ENCODE results near the gene SLC41A3.

Gene SLC41A3

DNA sequence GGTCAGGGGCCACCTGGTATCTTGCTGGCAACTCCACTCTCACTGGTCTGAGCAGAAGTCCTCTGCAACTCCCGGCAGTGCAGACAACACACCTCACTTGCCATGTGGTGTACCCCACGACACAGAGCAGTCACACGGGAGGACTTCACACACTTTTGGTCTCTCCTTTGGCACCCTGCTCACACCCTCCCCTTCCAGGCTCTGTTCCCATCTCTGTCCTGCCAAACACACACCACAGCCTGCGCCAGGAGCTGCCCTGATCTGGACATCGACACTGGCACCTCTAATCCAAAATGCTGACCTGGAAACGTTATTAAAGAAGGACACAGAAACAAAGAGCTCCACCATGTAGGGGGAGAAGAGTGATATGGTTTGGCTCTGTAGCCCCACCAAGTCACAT lies 57.2 kb downstream of the SLC41A3 start:
- DNase-seq (ENCODE audit: low read depth in 2 of 2): no peak

DNA sequence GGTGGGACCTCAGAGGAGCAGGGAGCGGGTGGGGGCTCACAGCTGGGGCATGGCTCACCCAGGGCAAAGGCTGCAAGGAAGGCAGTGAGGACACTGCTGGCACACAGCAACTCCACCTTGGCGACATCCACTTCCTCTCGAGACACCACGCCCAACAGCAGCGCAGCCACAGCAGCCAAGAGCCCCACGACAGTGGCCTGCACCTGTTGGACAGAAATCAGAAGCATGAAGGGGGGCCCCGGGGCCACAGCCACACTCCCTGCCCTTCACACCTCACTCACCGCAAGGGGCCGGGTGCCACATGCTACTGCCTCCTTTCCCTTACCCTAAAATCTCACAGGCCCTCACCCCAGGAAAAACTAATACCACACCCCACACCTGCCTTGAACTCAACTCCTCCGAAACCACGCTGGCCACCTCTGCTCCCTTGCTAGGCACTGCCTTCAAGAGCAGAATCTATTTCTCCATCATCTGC lies 57.6 kb downstream of the SLC41A3 start:
- no peak for DNase-seq (ENCODE audit: low read depth in 2 of 2)

GRCh38 chr3:126025862-126026261 lies 58.1 kb downstream of the SLC41A3 start:
- no peak for DNase-seq (ENCODE audit: low read depth in 2 of 2)

DNA sequence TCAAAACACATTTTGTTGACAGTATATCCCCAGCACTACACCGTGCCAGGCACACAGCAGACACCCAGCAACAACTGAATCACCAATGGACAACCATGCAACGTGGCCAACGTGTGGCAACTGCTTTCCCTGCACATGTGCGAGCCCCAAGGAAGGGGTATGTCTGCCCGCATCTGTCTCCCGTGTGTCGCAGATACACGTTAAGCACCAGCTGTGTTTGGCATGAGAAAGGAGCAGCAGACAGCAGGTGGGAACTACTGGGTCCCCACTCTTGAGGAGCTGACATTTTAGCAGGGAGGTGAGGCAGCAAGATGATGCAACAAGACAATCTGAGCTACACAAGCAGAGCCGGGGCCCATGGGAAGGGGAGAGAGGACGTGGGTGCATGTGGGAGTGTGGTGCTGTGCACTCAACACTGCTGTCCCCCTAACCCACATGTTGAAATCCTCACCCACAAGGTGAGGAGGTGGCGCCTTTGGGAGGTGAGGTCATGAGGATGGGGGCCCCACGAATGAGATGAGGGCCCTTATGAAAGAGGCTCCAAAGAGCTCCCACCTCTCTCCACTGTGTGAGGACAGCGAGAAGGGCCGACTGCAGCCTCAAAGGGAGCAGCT lies 58.7 kb downstream of the SLC41A3 start:
- DNase-seq (ENCODE audit: low read depth in 2 of 2): no peak

DNA sequence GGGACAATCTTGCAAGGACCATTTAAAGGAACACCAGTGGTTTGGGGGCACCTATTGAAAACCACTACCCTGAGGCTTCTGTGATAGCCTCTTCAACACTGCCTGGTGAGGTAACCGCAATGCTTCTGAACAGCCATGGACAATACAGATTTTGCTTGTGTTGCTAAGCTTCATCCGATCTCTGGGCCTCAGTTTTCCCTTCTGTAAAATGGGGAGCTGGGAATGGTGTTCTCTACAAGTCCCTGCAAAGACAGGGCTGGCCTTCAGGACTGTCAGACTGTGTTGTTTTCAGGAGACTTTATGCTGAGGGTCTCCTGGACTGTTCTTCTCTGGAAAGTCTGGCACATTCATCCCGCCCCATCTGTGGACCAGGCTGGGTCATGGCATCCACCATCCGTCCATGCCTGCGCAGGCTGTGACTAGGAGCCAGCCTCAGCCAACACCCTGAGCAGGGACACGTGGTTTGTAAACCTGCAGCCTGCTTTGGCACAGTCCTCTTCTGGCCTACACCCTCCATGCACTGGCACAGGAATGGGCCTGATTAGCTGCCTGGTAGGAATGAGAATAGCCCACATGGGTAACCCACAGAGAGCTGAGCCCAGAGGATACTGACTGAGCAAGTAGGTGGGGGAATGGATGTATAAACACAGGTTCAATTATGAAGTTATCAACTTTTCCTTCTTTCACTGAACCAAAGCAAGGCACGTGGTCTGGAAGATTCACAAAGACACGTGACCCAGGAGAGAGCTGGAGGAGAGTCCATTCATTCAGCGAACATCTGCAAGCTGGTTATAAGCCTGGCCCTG lies 59.7 kb downstream of the SLC41A3 start:
- no peak for DNase-seq (ENCODE audit: low read depth in 2 of 2)

- no peak for DNase-seq (ENCODE audit: low read depth in 2 of 2)
These were observed 60.5 kb downstream of the SLC41A3 start for GRCh38 chr3:126023390-126023789.

GRCh38 chr3:126022741-126023359 lies 61.1 kb downstream of the SLC41A3 start:
- no peak for DNase-seq (ENCODE audit: low read depth in 2 of 2)

- DNase-seq (ENCODE audit: low read depth in 2 of 2): no peak
These were observed 62.2 kb downstream of the SLC41A3 start for GRCh38 chr3:126021702-126022101.

DNA sequence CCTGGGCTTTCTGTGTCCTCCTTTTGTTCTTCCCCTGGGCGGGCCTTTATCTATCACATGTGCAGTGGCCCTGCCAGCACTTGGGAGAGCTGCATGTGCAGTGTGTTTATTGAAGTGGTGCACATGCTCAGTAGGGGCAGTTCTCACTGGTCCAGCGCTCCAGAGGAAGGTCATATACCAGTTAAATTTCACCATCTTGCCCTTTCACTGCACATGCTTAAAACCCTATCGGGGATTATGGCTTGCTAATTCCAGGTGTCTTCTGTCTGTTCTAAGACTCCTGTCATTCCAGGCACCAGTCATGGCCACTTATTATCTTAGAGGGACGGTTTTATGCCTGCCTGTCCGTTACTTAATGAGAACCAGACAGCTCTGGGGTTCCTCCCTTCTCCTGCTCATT lies 62.7 kb downstream of the SLC41A3 start:
- no peak for DNase-seq (ENCODE audit: low read depth in 2 of 2)

DNA sequence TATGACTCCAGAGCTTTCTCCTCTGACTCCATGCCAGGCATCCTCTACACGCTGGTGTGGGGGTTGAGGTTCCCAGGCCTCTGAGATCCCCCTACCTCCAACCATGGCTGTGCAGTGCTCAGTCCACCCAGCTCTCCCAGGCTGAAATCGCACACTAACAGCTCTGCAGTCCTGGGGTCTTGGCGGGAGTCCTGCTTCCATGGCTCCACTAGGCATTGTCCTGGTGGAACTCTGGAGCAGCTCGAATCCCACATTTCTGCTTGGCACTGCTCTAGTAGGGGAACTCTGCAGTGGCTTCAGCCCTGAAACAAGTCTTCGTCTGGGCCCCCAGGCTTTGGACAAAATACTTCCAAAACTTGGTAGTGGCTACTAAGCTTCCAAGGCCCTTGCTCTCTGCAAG lies 64.2 kb downstream of the SLC41A3 start:
- DNase-seq (ENCODE audit: low read depth in 2 of 2): no peak

DNA sequence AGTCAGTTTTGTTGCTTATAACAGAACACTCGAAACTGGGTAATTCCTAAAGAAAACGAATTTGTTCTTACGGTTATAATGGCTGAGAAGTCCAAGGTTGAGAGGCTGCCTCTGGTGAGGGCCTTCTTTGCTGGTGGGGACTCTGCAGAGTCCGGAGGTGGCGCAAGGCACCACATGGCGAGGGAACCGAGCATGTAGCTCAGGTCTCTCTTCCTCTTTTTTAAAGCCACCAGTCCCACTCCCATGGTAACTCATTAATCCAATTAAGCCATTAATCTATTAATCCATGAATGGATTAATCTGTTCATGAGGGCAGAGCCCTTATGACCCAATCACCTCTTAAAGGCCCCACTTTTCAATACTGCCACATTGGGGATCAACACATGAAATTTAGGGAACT lies 64.9 kb downstream of the SLC41A3 start:
- no peak for DNase-seq (ENCODE audit: low read depth in 2 of 2)

GRCh38 chr3:126018545-126018944 lies 65.4 kb downstream of the SLC41A3 start:
- DNase-seq (ENCODE audit: low read depth in 2 of 2): no peak

DNA sequence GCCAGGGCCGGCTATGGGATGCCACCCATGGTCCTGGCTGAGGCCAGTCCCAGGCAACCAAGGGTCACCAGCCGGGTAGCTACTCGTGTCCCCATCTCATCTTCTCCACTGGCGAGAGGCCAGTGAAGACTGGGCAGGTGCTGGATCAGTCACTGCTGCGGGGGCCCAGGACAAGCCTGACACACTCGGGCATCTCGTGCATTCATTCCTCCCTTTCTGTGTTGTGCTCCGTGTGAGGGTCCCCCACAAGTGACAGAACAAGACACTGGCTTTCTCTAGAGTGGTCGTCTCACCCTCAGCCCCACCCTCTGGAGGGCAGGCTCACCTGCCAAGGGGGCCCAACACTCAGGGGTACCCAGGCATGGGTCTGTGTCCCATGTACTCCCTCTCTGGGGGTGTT lies 66.6 kb downstream of the SLC41A3 start:
- DNase-seq (ENCODE audit: low read depth in 2 of 2): no peak

GRCh38 chr3:126016616-126017015 lies 67.3 kb downstream of the SLC41A3 start:
- no peak for DNase-seq (ENCODE audit: low read depth in 2 of 2)

DNA sequence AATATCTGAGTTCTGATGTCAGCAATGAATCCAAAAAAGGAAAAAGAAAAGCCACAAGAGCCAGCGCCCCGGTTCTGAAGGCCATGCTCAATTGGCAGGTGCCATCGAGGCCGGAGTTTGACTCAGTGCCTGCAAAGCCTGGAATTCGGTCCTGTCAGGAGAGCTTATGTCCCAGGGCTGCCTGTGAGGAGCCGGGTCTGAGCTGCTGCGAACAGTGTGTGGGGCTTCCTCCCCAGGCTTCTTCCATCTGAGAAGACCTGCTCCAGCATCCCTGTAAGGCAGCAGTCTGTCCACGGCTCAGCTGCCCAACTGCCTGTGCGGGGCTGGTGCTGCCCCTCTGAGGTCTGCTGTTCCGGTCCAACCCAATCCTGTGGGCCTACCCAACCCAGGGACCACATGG lies 68.8 kb downstream of the SLC41A3 start:
- no peak for DNase-seq (ENCODE audit: low read depth in 2 of 2)

- DNase-seq (ENCODE audit: low read depth in 2 of 2): no peak
These were observed 69.7 kb downstream of the SLC41A3 start for GRCh38 chr3:126014252-126014651.

DNA sequence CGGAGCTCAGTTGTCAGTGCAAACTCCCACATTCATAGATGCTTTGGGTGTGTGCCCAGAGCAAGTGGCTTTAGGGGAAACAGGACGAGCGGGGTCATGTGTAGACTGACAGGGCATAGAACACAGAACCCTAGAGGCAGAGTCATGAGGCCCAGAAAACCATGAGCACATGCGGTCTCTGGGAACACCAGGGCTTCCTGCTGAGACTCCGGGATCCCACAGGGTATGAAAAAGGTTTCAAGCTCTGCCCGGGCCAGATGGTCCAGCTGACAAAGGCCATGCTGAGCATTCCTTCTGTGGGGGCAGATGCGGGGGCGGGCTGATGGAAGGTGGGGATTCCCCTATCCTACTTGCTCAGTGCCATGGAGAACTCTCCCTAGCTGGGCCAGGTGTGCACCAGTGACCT lies 70.2 kb downstream of the SLC41A3 start:
- DNase-seq (ENCODE audit: low read depth in 2 of 2): no peak

- no peak for DNase-seq (ENCODE audit: low read depth in 2 of 2)
These were observed 74.7 kb downstream of the SLC41A3 start for GRCh38 chr3:126009181-126009580.

- DNase-seq (ENCODE audit: low read depth in 2 of 2): no peak
These were observed 75.7 kb downstream of the SLC41A3 start for GRCh38 chr3:126008219-126008618.

DNA sequence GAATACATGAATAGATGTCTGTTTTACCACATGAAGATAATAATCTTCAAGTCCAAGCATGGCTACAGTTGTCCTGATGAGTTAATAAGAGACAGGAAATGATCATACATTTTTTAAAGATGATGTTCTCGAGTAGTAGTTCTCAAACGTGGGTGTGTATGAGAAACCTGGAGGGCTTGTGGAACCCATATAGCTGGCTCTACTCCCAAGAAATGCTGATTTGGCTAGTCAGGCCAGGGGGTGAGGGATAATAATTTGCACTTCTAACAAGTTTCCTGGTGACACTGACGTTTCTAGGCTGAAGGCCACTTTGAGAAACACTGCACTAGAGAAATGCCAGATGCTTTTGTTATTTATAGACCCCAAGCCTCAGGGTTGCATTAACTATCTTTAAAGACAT lies 78.0 kb downstream of the SLC41A3 start:
- DNase-seq (ENCODE audit: low read depth in 2 of 2): no peak

DNA sequence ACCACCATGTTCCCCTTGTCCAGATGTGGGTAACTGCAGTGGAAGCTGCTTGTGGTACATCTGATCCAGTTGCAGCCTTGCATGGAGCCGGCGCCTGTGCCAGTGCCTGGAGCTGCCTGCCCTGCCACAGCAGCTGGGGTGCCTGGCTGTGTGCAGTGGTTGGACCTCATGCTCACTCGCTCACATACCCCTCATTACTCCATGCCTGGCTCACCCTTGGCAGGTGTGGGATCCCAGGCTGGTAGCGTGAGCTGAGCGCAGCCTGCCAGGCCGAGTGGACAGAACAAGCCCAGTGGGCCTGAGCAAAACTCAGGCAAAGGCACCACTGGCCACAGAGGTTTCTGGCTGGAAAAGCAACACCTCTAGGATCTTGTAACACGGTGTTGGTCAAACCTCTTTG lies 79.2 kb downstream of the SLC41A3 start:
- no peak for DNase-seq (ENCODE audit: low read depth in 2 of 2)

GRCh38 chr3:126004217-126004616 lies 79.7 kb downstream of the SLC41A3 start:
- DNase-seq (ENCODE audit: low read depth in 2 of 2): no peak
